Esophagus muscularis mucosa (tissue), 3 donors: ENCODE measurements around the gene RCBTB1.

Source experiments
- POLR2A ChIP-seq: fragments of 450-650 bp; IDR thresholded peaks from one replicate; pipeline ENCODE4 v1.6.1; 2017; ENCODE audit warnings: antibody characterized with exemption, moderate library complexity, mild to moderate bottlenecking, low read depth
- TF ChIP-seq, protein P1 (sequence below), 3 experiments: fragments of 200-600 bp in 2 of 3; fragments of 450-650 bp in 1 of 3; sonication (generic) in 2 of 3; IDR thresholded peaks; one replicate each; pipeline ENCODE4 v1.5.1; 2017 to 2019; ENCODE audit warnings: antibody characterized with exemption in 3 of 3, mild to moderate bottlenecking in 2 of 3, moderate library complexity in 1 of 3

DNA sequence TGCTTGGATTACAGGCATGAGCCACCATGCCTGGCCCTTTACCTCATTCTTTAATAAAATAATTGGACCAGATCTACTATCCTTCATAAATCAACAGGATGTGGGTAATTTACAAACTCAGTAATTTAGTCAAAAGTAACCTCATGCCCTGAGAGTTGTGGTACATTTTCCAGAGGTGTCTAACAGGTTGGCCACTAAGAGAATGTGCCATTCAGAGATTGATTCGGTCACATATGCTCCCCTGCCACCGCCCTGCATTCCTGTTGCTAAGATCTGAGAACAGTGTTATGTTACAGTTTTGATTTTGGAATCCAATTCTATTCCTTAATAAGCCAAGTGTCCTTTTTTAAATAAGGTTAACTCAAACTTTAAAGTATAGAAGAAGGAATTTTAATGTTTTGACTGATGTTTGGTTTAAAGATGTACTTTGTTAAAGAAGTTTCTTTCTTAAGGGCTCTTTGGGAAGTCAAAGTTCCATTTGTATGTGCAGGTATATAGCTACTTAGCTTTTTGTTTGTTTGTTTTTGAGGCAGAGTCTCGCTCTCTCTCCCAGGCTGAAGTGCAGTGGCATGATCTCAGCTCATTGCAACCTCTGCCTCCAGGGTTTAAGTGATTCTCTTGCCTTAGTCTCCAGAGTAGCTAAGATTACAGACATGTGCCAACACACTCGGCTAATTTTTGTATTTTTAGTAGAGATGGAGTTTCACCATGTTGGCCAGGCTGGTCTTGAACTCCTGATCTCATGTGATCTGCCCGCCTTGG lies 60.4 kb downstream of the RCBTB1 start:
- no peak for TF ChIP-seq POLR2A
- TF ChIP-seq, protein P1, sequence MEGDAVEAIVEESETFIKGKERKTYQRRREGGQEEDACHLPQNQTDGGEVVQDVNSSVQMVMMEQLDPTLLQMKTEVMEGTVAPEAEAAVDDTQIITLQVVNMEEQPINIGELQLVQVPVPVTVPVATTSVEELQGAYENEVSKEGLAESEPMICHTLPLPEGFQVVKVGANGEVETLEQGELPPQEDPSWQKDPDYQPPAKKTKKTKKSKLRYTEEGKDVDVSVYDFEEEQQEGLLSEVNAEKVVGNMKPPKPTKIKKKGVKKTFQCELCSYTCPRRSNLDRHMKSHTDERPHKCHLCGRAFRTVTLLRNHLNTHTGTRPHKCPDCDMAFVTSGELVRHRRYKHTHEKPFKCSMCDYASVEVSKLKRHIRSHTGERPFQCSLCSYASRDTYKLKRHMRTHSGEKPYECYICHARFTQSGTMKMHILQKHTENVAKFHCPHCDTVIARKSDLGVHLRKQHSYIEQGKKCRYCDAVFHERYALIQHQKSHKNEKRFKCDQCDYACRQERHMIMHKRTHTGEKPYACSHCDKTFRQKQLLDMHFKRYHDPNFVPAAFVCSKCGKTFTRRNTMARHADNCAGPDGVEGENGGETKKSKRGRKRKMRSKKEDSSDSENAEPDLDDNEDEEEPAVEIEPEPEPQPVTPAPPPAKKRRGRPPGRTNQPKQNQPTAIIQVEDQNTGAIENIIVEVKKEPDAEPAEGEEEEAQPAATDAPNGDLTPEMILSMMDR (IDR thresholded peaks at IDR 0.05) = no peak
